ENCODE results near the gene PLEKHA7. TPM values are rescaled to one million over a fixed set of nuclear protein-coding genes. Genes with fewer than 3 reads are reported as not detected.

The PLEKHA7 gene
- total RNA-seq, 3 donors from 2014 or later: 9.8 to 54.6 (median 36.7) TPM

GRCh38 chr11:16817351-16817750, 196.9 kb downstream of the PLEKHA7 start:
- Histone ChIP-seq H3K4me1 (peaks cover 0 to 4% of the 10 kb centered on the region in 2 donors), H3K27ac (peak overlapping the region in 1 of 2 donors; percentile 14), H3K27me3 (no peaks in the 10 kb centered on the region), H3K36me3 (no peaks in the 10 kb centered on the region), H3K4me3 (no peak overlapping the region), H3K9me3 (no peaks in the 10 kb centered on the region)
- DNase-seq (ENCODE audit: low spot score in 2 of 2): no peak
- TF ChIP-seq CTCF (IDR thresholded peaks at IDR 0.05) (no peak), POLR2AphosphoS5 (IDR thresholded peaks at IDR 0.05) (no peak), POLR2A (IDR thresholded peaks at IDR 0.05) (no peak)
- intact Hi-C loops (cut with DNase I; ENCODE audit: low total_unique reads): no loop called here

GRCh38 chr11:16816358-16817270, 197.6 kb downstream of the PLEKHA7 start:
- intact Hi-C loops (cut with DNase I; ENCODE audit: low total_unique reads): no loop called here
- no peaks in the 10 kb centered on the region for H3K27me3 ChIP-seq
- no peaks in the 10 kb centered on the region for H3K9me3 ChIP-seq
- TF ChIP-seq POLR2AphosphoS5 (IDR thresholded peaks at IDR 0.05): no peak
- TF ChIP-seq CTCF (IDR thresholded peaks at IDR 0.05): no peak
- no peak overlapping the region for H3K4me3 ChIP-seq
- H3K4me1 ChIP-seq: peaks cover 0 to 4% of the 10 kb centered on the region in 2 donors
- no peaks in the 10 kb centered on the region for H3K36me3 ChIP-seq
- no peak for DNase-seq (ENCODE audit: low spot score in 2 of 2)
- peak overlapping the region in 1 of 2 donors; percentile 77 for H3K27ac ChIP-seq

GRCh38 chr11:16815047-16815767, 199.0 kb downstream of the PLEKHA7 start:
- Histone ChIP-seq H3K9me3 (no peaks in the 10 kb centered on the region), H3K27me3 (no peaks in the 10 kb centered on the region), H3K4me1 (peaks cover 0 to under 1% of the 10 kb centered on the region in 2 donors), H3K4me3 (no peak overlapping the region), H3K36me3 (no peaks in the 10 kb centered on the region), H3K27ac (peak overlapping the region; percentile 53 to 77)
- intact Hi-C loops (cut with DNase I; ENCODE audit: low total_unique reads): no loop called here
- TF ChIP-seq POLR2AphosphoS5 (IDR thresholded peaks at IDR 0.05): peak in 2 of 3 donors; percentile 54 to 58
- no peak for TF ChIP-seq POLR2A (IDR thresholded peaks at IDR 0.05)
- TF ChIP-seq CTCF (IDR thresholded peaks at IDR 0.05): no peak
- DNase-seq (ENCODE audit: low spot score in 2 of 2): peak in 1 of 2 donors; percentile 78

GRCh38 chr11:16814410-16815046, 199.7 kb downstream of the PLEKHA7 start:
- DNase-seq (ENCODE audit: low spot score in 2 of 2): no peak
- H3K36me3 ChIP-seq: no peaks in the 10 kb centered on the region

More at GRCh38 chr11:16814410-16815046, 199.7 kb downstream of the PLEKHA7 start:
- intact Hi-C loops (cut with DNase I; ENCODE audit: low total_unique reads): no loop called here
- H3K9me3 ChIP-seq: no peaks in the 10 kb centered on the region
- peak overlapping the region; percentile 48 to 50 for H3K27ac ChIP-seq
- no peaks in the 10 kb centered on the region for H3K4me1 ChIP-seq
- H3K27me3 ChIP-seq: no peaks in the 10 kb centered on the region
- TF ChIP-seq POLR2AphosphoS5 (IDR thresholded peaks at IDR 0.05) (no peak), POLR2A (IDR thresholded peaks at IDR 0.05) (no peak), CTCF (IDR thresholded peaks at IDR 0.05) (no peak)
- no peak overlapping the region for H3K4me3 ChIP-seq

All from breast epithelium (tissue), 4 donors.